Endothelial cell (in vitro differentiated cells): ENCODE data around the gene FHOD1. TPM values are rescaled to one million over a fixed set of nuclear protein-coding genes. Genes with fewer than 3 reads are reported as not detected.

ENCODE experiments used
- DNase-seq: peaks from one replicate; pipeline ENCODE4 v3.0.0; 2021; ENCODE audit warnings: low spot score
- H3K27ac Mint-ChIP-seq: one replicate; pipeline ENCODE4 v1.8.0; 2021; ENCODE audit warnings: mixed read lengths, inconsistent platforms; ENCODE audit not compliant: unreplicated experiment
- H3K27me3 Mint-ChIP-seq: one replicate; pipeline ENCODE4 v1.8.0; 2021; ENCODE audit warnings: mild to moderate bottlenecking, moderate library complexity, mixed read lengths, inconsistent platforms; ENCODE audit not compliant: unreplicated experiment
- H3K36me3 Mint-ChIP-seq: one replicate; pipeline ENCODE4 v1.8.0; 2021; ENCODE audit warnings: mild to moderate bottlenecking, low read depth, mixed read lengths, inconsistent platforms; ENCODE audit not compliant: unreplicated experiment
- H3K4me1 Mint-ChIP-seq: one replicate; pipeline ENCODE4 v1.8.0; 2021; ENCODE audit warnings: mild to moderate bottlenecking, mixed read lengths, inconsistent platforms; ENCODE audit not compliant: unreplicated experiment
- H3K4me3 Mint-ChIP-seq: one replicate; pipeline ENCODE4 v1.8.0; 2021; ENCODE audit warnings: mild to moderate bottlenecking, mixed read lengths, inconsistent platforms; ENCODE audit not compliant: unreplicated experiment
- H3K9me3 Mint-ChIP-seq: one replicate; pipeline ENCODE4 v1.8.0; 2021; ENCODE audit warnings: mixed read lengths, inconsistent platforms; ENCODE audit not compliant: unreplicated experiment
- total RNA-seq: library from RNA; stranded (reverse); fragmentation: NEBNext Ultra II Directional; extraction: Animal tissue kit (Norgen Biotek cat#: 25700); gene quantifications from one replicate; pipeline ENCODE4 v1.2.1, GENCODE V29; 2021; ENCODE audit not compliant: unreplicated experiment
- TF ChIP-seq, protein P1 (sequence below): fragments of 200-600 bp; sonication (generic); IDR thresholded peaks from one replicate; pipeline ENCODE4 v1.5.0; 2021; ENCODE audit warnings: antibody characterized with exemption; ENCODE audit not compliant: unreplicated experiment

Gene FHOD1
- total RNA-seq, 1 donor from 2014 or later, result 248 TPM

DNA sequence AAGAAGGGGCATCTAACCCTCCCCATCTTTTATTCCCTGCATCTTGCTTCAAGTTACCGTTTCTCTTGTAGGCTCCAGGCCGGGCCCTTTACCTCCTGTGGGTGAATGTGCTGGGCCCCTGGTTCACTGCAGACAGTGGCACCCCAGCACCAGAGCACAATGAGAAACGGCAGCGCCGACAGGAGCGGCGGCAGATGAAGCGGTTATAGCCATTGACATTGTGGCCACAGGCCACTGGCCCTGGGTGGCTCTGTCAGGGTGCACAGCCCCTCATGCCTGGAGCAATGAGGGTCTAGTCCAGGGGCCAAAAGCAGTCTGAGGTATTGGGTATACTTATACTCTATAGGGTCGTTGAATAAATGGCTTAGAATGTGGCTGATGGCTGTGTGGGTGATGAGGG lies 18.4 kb downstream of the FHOD1 start:
- no peak for DNase-seq

DNA sequence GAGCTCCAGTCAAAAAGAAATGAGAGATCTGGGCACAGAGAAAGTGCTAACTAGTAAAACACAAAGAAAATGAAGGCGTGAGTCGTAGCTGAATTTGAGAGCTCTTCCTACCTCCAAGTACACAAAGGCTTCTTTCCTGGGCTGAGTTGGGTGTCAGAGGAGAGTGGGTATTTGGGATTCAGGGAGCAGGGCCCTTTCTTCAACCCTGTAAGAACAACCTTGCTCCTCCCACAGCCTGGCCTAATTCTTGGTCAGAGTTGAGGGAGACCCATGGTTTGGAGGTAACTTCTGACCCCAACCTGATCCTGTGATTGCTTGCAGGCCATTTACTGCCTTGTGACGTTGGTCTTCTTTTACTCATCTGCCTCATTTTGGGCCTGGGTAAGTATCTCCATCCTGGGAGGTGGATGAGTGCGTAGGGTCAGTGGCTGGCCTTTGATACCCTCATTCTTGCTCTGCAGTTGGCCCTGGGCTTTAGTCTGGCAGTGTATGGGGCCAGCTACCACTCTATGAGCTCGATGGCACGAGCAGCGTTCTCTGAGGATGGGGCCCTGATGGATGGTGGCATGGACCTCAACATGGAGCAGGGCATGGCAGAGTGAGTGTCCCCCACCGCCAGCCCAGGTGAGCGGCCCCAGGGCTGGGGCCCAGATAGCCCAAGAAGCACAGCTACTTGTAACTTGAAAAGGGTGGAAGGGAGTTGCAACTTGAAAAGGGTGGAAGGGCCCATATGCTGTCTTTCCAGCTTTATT lies 19.1 kb downstream of the FHOD1 start:
- TF ChIP-seq, protein P1, sequence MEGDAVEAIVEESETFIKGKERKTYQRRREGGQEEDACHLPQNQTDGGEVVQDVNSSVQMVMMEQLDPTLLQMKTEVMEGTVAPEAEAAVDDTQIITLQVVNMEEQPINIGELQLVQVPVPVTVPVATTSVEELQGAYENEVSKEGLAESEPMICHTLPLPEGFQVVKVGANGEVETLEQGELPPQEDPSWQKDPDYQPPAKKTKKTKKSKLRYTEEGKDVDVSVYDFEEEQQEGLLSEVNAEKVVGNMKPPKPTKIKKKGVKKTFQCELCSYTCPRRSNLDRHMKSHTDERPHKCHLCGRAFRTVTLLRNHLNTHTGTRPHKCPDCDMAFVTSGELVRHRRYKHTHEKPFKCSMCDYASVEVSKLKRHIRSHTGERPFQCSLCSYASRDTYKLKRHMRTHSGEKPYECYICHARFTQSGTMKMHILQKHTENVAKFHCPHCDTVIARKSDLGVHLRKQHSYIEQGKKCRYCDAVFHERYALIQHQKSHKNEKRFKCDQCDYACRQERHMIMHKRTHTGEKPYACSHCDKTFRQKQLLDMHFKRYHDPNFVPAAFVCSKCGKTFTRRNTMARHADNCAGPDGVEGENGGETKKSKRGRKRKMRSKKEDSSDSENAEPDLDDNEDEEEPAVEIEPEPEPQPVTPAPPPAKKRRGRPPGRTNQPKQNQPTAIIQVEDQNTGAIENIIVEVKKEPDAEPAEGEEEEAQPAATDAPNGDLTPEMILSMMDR, result no peak
- no peak for DNase-seq
- H3K4me1 Mint-ChIP-seq, result peaks cover 43% of the 10 kb centered on the region
- H3K4me3 Mint-ChIP-seq, result peak overlapping the region; percentile 99
- peaks cover 27% of the 10 kb centered on the region for H3K27me3 Mint-ChIP-seq
- no peaks in the 10 kb centered on the region for H3K9me3 Mint-ChIP-seq
- H3K27ac Mint-ChIP-seq, result peak overlapping the region; percentile 39
- H3K36me3 Mint-ChIP-seq, result peaks cover 21% of the 10 kb centered on the region

More for the DNA sequence above, 18.4 kb downstream of the FHOD1 start:
- peaks cover 21% of the 10 kb centered on the region for H3K36me3 Mint-ChIP-seq
- no peaks in the 10 kb centered on the region for H3K9me3 Mint-ChIP-seq
- peak overlapping the region; percentile 59 for H3K4me3 Mint-ChIP-seq
- H3K4me1 Mint-ChIP-seq, result peaks cover 37% of the 10 kb centered on the region
- no peak overlapping the region for H3K27ac Mint-ChIP-seq
- TF ChIP-seq, protein P1, result no peak
- peaks cover 24% of the 10 kb centered on the region for H3K27me3 Mint-ChIP-seq

DNA sequence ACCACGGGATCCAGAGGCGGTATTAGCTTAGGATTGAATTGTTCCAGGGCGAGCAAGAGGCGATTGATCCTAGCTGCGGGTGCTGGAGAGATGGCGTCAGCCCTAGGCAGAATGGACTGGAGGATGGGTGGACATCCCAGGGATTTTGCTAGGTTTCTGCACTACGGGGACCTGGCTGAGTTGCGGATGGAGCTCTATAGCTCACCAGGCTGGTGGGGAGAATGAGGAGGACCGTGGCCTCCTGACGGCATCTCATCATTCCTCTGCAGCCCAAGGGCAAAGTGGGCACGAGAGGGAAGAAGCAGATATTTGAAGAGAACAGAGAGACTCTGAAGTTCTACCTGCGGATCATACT lies 19.7 kb downstream of the FHOD1 start:
- peaks cover 27% of the 10 kb centered on the region for H3K27me3 Mint-ChIP-seq
- TF ChIP-seq, protein P1, result no peak
- H3K27ac Mint-ChIP-seq, result peak overlapping the region; percentile 95
- peaks cover 50% of the 10 kb centered on the region for H3K4me1 Mint-ChIP-seq
- peaks cover 24% of the 10 kb centered on the region for H3K36me3 Mint-ChIP-seq
- DNase-seq, result no peak
- H3K9me3 Mint-ChIP-seq, result no peaks in the 10 kb centered on the region
- H3K4me3 Mint-ChIP-seq, result peak overlapping the region; percentile 99

DNA sequence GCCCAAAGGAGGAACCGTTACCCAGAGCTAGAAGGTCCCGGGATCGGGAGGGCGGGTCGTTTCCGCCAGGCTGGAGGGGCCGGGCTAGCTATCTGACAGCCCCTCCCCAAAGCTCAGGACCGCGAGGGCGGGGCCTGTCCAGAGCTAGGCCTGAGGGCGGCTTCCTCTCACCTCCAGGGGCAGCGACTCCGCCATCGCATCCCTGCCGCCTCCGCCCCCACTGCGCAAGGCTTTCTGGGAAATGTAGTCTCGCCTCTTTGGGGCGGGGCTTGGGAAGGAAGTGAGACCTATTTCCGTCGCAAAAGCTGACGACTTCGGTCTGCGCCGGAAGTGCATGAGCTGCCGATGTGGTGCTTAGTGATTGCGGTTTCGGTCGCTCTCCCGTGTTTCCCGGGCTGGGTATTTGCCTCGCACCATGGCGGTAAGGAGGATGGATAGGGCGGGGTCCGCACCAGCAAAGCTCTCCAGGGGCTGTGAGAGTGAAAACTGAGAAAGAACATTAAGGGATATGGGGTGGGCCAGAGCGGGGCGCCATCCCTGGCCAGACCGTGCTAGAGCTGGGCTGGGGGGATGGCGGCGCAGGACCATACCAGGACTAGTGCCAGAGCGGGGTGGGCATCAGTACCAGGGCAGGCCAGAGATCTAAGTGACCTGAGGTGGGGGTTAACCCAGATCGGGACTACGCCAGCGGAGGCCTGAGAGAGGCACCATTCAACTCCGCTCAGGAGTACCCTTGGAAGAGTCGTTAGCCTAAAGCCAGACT lies 20.3 kb downstream of the FHOD1 start, which contains the start of gene TMEM208:
Gene TMEM208, plus strand, starts transcription at position 327 of the 763 bp plus-strand sequence. Its CDS starts 89 bp downstream, at position 416.
- H3K27me3 Mint-ChIP-seq, result peaks cover 27% of the 10 kb centered on the region

More for the DNA sequence above, 20.3 kb downstream of the FHOD1 start, which contains the start of gene TMEM208:
- peak; percentile 98 for DNase-seq
- H3K4me1 Mint-ChIP-seq, result peaks cover 50% of the 10 kb centered on the region
- no peaks in the 10 kb centered on the region for H3K9me3 Mint-ChIP-seq
- peak within 1 kb of the TSS; percentile 99 for H3K4me3 Mint-ChIP-seq
- TF ChIP-seq, protein P1, result no peak
- peak within 1 kb of the TSS; percentile 95 for H3K27ac Mint-ChIP-seq
- peaks cover 25% of the 10 kb centered on the region for H3K36me3 Mint-ChIP-seq
